HG03064 (cell line): Measurements from ENCODE around the gene PDPN.
"Not testable (repeated sequence)": the region's sequence is repeated elsewhere in the genome, so short reads cannot be mapped to it uniquely, and the experiment has no call there.

Source experiments
- ATAC-seq: cut with Tn5 transposase; IDR thresholded peaks from one replicate; pipeline ENCODE4 v1.9.1; 2021; ENCODE audit warnings: low read depth; ENCODE audit not compliant: unreplicated experiment

Gene PDPN, protein sequence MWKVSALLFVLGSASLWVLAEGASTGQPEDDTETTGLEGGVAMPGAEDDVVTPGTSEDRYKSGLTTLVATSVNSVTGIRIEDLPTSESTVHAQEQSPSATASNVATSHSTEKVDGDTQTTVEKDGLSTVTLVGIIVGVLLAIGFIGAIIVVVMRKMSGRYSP

DNA sequence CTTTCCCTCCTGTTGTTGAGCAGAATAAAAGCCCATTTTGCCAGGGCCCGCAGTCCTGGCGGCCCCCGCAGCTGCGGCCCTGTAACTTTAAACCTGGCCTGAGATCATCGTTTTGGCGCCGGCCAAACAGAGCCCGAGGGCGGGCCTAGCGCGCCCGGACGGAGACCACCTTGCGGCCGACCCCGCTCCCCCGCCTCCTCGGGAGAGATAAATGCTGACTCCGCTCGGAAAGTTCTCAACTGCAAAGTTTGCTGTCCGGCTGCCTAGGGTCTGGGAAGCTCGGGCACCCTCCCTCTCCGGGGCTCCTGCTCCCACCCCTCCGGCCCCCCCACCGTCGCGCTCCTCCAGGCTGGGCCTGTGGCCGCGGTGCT, at the start of gene PDPN:
PDPN (plus strand) TSS at position 238 of the 371 bp plus-strand sequence. CDS start 202 bp downstream, outside the sequence.
- no peak for ATAC-seq

DNA sequence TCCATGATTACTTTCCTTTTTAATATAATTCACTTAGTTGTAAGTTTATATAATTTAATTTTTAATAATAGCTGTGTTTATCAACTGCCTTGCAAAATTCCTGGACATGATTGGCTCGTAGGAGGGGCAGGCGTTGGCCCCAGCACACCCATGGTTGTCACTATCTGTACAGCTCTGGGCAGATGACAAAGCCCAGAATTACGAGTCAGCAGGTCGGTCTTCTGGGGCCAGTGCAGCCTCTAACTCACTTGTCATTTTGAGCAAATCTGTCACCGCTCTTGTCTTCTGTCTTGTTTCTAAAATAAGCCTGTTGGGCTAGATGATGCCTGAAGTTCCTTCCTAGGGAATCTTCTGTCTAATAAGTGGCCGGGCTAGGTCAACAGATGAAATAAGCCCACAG, 48.4 kb upstream of the PDPN start:
- ATAC-seq, result no peak

DNA sequence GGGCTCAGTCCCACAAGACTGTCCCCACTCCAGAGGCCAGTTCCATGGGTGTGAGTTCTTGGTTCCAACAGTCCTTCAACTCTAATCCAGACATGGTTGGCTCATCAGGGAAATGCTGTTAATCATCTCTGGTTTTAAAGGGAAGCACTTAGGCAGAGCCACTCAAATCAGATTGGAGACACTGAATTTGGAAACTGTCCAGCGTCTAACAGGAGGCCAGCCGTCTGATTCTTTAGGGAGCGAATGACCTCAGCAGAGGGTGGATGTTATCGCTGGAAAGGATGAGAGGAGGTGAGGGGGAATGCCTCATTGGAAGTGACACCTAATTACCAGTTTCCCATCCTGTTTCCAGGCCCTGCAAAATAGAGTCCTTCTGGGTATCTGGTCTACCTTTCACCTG, 47.1 kb upstream of the PDPN start:
- no peak for ATAC-seq

DNA sequence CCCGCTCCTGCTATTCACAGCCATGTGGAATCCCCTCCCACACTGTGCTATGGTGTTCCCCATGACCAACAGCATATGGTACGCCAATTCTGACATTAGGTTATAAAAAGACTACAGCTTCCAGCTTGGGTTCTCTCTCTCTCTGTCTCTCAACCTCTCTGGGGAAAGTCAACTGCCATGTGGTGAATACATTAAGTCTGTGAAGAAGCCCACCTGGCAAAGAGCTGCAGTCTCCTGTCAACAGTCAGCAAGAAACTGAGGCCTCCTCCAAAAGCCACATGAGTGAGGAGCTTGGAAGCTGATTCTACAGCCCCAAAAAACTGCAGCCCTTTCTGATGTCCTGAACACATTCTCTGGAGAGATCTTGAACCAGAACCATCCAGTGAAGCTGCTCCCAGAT, 44.8 kb upstream of the PDPN start:
- ATAC-seq, result no peak

DNA sequence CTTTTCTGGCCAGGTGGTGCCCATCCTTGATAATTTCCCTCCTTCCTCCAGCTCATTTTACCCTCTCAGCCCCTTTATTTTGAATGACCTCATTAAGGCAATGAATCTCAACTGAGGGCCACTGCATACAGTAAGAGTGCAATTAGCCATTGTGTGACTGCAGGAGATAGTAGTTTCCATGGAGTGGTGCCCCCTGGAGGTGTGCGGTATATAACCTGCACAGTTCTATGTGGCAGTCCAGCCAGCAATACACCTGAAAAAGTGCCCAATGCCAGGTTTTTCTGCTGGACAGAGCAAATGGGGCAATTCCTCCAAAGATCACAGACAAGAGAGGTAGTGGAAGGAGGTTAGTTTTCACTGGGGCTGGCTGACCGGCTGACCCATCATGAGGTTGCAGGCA, 43.9 kb upstream of the PDPN start:
- ATAC-seq, result no peak

DNA sequence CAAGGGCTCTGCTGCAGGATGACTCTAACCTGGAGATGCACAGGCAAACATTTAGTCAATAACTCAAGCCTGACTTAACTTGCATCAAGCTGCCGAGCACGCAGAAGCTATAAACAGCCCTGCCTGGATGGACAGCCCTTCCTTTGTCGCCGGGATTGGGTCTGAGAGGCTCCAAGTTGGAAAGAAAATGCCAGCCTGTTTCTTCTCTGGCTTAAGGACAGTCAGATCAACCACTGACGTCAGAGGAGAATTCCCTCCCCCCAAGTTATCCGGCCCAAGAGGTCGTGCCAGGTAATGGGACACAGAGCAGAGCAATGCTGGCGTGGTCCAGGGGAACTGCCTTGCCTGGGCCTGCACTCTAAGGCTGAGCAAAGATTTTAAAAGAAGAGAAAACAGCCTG, 42.8 kb upstream of the PDPN start:
- ATAC-seq, result no peak

DNA sequence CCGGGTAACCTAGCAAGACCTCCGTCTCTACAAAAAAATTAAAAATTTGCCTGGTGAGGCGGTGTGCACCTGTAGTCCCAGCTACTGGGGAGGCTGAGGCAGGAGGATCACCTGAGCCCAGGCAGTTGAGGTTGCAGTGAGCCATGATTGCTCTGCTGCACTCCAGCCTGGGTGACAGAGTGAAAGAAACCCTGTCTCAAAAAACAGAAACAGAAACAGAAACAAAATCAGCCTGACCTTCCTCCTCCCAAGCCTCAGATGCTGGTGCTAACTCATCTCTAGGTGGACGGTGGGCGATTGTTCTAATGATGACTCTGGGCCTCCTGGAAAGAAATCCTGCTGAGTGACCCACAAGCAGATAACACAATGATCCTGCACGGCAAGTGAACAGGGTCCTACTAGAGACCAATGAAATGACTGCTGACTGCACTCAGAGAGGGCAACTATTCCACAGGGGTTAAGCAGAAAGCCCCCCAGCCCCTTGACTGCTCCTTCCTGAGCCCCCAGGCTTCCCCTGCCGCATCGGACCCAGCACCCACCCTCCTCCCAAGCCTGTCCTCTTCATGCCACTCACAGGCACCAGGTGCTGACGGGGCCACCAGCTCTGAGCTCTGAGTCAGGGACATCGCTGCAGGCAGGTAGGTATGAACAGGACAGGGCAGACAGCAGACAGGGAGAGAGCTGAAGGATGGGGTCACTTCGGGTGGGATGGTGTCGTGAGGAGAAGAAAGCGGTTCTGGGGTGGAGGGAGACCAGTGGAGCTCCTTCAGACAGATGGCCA, 42.0 kb upstream of the PDPN start:
- ATAC-seq, result no peak

DNA sequence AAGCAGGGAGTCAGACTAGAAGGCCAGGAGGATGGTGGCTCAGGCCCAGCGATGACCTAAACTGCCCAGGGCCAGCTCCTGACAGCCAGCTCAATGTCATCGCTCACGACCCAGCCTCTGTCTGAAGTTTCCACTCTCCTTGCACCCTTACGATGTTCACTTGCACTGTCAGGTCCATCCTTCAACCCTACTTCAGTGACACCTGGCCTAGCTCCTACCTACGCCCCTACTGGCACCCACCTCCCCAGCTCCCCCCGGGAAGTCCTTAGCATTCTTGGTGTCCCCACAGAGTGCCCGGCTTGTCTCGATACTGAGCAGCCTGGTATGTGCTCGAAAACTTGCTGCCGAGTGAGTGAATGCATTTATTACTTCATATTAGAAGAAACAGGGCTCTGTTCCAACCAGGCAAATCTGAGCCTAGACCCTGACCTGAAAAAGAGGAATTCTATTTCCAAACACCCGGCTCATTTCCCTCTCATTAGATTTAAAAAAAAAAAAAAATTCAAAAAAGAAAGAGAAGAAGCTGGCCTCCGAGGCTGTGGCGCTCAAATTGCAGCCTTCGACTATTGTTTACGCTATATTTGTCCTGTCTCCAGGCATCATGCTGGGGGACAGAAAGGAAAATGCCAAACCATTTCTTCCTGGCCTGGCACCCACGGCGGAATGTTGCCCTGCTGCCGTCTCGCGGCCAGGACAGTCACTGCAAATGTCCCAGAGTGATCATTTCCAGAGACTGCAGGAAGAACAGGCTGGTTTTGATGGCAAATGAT, 40.0 kb upstream of the PDPN start:
- ATAC-seq, result no peak

DNA sequence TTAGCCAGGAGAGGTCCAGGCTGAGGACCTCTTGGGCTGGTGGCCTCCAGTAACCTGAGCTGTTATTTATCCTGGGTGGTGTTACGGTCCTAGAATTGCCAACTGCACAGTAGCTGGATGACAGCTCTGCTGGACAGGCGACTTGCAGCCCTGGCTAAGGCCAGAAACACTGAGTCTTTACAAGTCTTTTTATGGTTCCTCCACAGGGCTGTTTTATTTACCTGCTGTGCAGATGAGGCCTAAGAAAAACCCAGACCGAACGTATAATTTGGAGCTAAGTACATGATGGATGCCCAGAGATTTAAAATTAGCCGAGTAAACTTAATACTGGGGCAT, 39.4 kb upstream of the PDPN start:
- no peak for ATAC-seq

DNA sequence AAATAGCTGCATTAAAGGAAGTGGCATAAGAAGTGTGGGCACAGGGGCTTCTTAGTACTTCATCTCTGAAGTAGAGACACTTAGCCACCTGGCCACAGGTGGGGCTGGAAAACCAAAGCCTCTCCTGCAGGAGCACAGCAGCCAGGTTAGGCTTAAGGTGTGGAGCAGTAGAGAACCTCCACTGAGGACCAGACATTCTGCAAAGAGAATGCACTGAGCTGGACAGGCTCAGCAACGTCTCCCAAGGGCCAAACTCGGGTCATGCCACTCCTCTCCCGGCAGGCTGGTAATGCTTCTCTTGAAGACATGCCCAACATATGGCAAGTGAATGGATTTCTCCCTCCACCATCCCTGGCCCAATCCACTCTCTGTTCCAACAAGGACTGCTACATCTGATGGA, 36.8 kb upstream of the PDPN start:
- ATAC-seq, result no peak

DNA sequence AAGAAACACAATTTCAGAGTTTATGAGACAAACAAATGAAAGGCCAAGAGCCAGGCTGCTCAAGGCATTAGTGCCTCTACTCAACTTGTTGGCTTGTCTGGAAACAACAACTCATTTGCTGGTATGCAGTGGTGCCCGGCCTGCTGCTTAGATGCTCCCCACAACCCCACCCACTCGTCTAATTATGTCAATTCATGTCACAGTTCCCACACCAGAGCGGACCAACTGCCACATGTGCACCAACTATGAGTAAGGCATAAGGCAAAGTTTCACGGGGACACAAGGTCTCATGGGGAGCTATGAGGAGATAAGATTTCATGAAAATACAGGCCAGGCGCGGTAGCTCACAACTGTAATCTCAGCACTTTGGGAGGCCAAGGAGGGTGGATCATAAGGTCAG, 35.4 kb upstream of the PDPN start:
- ATAC-seq, result no peak

DNA sequence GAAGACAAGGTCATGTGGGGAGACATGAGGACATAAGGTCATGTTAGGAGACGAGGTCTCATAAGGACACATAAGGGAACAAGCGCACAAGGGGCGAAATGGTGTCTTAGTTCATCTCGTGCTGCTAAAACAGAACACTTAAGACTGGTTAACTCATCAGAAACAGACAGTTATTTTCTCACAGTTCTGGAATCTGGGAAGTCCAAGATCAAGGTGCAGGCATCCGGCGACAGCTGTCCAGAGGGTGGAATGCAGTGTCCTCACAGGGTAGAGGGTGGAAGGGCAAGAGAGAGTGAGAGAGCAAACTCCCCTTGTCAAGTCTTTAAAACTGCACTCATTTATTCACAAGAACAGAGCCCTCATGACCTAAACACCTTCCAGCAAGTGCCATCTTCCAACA, 34.6 kb upstream of the PDPN start:
- no peak for ATAC-seq

DNA sequence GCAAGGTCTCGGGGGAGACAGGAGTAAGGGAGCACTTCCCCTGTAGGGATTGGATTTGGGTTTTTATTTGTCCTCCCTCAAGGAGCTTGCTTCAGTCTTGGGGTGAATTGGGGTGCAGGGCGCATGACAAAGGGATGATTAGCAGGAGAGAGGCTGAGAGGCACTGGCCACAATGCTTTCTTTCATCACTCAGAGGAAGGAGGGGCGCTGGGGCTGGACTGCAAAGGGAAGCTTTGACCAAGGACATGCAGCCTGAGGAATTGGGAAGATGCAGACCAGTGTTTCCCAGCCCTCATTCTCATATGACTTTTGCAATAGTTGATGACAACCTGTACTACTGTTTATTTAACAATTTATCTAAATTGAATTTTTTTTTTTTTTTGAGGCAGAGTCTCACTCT, 34.1 kb upstream of the PDPN start:
- ATAC-seq, result no peak

DNA sequence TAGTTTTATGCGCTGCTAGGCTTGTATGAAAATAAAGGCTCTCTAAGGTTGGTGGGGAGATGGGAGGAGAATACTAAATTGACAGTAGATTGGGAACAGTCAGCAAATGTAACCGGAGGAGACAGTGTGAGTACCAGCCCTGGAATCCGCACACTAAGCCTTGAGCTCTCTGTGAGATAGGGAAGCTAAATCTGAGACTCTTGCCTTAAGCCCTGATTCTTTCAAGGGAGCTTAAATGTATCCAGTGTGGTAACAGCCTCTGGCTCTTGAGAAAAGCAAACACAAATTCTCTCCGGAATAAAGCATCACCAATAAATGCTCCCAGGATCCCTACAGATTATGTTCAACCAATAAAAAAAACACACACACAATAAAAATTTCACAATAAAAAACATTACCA, 33.0 kb upstream of the PDPN start:
- ATAC-seq, result no peak

DNA sequence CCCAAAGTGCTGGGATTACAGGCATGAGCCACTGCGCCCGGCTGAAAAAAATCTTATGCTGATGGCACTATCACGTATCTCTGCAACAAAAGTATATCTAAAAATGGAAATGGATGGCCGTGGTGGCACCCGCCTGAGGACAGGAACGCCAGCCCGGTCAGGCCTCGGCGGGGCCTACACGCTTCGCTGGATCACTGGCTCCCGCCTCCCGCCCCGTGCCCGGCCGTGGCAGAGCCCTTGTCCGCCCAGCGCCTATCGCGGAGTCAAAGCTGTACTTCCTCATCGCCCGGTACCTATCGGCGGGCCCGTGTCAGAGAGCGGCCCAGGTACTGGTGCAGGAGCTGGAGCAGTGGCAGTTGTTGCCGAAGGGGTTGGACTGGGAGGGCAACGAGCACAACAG, 28.8 kb upstream of the PDPN start:
- no peak for ATAC-seq

DNA sequence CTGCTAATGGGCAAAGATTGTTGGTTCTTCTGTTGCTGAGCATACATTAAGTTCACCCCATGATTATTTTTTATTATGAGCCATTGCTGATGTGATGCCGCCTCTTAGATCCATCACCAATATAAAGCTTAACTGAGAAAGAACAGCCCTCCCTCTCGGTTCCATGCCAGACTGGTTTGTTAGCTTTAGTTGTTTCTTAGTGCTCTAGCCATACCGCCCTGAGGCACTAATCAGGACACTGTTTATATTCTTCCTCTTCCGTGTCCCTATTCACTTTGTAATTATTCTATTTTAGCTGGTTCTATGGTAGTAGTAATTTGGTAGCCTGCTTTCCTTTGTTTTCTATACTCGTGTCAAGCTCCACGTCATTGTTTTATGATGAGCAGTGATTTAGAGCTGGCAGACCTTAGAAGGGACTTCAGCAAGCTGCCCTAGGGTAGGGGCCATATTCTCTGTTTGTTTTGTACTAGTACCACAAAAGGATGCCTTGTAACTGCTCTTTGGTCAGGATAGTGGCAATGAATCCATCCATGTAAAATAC, 27.3 kb upstream of the PDPN start:
- no peak for ATAC-seq

DNA sequence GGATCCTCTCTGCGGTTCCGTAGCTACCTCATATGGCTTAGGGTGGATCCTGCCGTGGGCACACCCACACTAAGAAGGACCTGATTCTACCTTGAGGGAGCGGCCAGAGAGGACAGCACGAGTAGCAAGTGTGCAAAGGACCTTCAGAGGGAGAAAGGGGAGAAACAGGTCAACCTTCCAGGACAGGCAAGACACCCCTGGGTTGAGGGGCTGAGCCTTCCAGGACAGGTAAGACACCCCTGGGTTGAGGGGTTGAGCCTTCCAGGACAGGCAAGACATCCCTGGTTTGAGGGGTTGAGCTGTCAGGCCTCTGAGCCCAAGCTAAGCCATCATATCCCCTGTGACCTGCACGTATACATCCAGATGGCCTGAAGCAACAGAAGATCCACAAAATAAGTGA, 23.1 kb upstream of the PDPN start:
- no peak for ATAC-seq

DNA sequence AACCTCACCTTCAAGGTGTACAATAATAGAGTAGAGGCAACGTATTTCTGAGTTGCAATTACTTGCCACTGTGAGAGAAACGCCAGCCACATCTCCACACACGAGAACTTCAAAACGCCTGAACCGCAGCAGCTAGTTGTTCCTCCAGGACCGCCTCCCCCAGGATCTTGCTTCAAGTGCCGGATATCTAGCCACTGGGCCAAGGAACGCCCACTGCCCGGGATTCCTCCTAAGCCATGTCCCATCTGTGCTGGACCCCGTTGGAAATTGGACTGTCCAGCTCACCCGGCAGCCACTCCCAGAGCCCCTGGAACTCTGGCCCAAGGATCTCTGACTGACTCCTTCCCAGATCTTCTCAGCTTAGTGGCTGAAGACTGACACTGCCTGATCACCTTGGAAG, 20.7 kb upstream of the PDPN start:
- ATAC-seq, result not testable (repeated sequence)

DNA sequence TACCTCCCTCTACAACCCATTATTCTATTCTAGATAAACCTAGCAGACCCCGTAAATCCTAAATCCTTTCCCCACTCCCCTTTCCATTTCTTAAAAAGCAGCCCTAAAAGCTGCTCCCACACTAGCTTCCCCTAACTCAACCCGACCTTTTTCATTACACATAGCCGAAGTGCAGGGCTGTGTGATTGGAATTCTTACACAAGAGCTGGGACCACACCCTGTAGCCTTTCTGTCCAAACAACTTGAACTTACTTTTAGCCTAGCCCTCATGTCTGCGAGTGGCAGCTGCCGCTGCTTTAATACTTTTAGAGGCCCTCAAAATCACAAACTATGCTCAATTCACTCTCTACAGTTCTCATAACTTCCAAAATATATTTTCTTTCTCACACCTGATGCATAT, 19.6 kb upstream of the PDPN start:
- no peak for ATAC-seq

DNA sequence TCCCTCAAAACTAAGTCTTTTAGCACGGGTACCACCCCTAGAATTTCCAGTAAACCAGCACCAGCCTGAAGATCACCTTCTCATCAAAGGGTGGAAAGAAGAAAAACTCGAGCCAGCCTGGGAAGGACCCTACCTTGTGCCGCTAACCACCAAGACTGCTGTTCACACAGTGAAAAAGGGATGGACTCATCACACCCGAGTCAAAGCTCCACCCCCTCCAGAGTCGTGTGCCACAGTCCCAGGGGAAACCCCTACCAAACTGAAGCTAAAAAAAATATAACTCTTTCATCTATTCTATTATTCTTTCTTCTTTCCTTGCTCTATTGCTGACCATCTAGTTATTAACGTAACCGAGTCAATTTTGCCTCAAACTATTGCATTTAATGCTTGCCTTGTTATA, 13.2 kb upstream of the PDPN start:
- ATAC-seq, result not testable (repeated sequence)

DNA sequence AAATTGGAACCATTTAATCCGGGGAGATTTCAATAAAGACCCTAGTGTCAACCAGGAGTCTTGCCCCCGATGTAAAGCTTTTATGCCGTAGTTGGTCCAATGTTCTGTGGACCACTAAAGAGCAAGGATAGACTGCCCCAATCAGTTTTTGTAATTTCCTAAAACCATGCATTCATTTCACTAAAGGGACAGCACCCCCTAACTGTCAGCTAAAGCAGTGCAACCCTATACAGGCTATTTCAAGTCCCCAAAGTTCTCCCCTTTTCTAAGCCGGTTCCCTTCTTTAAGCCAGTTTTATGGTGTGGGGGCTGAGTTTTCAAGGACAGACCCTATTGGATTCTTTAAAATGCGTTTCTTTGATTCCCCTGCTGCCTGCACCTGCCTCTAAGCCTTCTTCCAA, 12.7 kb upstream of the PDPN start:
- ATAC-seq, result no peak

DNA sequence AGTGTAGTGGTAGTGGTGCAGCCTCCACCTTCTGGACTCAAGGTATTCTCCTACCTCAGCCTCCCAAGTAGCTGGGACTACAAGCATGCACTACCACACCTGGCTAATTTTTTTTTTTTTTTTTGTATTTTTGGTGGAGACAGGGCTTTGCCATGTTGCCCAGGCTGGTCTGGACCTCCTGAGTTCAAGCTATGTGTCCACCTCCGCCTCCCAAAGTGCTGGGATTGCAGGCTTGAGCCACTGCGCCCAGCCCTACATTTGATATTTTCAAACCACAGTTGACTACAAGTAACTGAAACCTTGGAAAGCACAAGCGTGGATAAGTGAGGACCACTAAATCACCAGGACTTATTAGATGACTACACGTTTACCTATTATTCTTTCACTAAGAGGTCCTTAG, 10.0 kb upstream of the PDPN start:
- ATAC-seq, result no peak
